ENCODE results near the gene SCN9A. TPM values are rescaled to one million over a fixed set of nuclear protein-coding genes. Genes with fewer than 3 reads are reported as not detected.

Gene SCN9A
- total RNA-seq, 1 donor from 2014 or later = 25.5 TPM

DNA sequence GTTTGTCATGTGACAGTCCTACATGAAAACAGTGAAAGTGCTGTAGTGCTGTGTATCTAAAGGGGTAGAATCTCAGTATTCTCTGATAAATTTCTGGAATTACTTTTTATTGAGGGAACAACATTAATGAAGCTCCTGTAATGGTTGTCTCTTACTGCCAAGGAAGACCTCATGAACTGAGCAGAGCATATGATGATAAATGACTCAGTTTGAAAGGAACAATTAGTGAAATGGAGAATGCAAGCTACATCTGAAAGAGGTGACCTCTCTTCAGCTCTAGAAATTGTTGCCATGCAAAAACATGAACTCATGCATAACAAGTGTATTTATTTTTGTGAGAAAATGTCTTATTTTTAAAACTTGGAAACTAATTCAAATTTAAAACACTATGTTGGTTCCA, 93.6 kb downstream of the SCN9A start:
- intact Hi-C loops (cut with DNase I) = no loop called here
- DNase-seq (ENCODE audit: low spot score) (no peak), ATAC-seq (no peak)

DNA sequence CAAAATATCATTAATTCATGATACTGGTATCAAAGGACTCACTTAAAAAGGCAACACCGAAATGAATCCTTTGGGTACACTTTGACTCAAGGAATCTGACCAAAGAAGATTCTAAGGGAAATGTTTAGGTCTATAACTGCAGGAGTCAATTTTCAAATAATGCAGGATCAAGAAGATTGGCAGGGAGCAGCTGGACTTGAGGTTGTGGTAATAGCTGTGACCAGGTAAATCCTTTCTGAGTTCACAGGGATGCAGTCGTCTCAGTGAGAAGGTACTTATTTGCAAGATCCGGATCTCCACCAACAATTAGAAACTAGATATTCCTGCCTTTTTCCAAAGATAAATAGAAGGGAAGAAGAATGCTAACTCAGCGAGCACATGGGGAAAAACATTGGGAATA, 96.9 kb downstream of the SCN9A start:
- ATAC-seq = no peak
- no peak for DNase-seq (ENCODE audit: low spot score)

DNA sequence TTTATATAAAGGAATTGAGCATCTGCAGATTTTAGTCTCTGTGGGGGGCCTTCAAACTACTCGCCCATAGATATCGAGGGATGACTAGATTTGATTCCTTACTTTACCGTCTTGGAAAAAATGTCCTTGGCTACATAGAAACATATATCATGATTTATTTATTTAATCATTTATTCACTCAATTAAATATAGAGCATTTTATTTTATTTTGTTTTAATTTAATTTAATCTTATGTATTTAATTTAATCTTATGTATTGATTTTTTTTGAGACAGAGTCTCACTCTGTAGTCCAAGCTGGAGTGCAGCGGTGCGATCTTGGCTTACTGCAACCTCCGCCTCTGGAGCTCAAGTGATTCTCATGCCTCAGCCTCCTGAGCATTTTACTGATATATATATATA, 105.4 kb downstream of the SCN9A start:
- intact Hi-C loops (cut with DNase I) = no loop called here
- ATAC-seq = no peak

More for the DNA sequence above, 96.9 kb downstream of the SCN9A start:
- intact Hi-C loops (cut with DNase I) = no loop called here

DNA sequence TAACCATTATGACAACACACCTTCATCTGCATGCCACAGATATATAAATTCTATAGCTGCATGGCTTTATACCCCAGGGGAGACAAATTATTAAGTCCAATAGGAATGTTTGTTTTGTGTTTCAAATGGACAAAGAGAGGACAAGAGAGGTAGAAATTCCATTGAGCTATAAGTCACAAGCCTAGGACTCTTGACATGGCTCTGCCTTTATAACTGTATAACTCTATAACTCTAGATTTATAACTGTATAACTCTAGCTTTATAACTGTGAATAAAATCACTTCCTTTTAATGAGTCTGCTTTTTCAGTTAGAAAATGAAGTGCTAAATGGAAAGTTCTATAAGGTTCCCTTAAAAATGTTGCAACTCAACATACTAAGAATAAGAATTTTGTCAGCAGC, 106.4 kb downstream of the SCN9A start:
- ATAC-seq (no peak), DNase-seq (ENCODE audit: low spot score) (no peak)
- intact Hi-C loops (cut with DNase I) = no loop called here

More for the DNA sequence above, 105.4 kb downstream of the SCN9A start:
- no peak for DNase-seq (ENCODE audit: low spot score)

DNA sequence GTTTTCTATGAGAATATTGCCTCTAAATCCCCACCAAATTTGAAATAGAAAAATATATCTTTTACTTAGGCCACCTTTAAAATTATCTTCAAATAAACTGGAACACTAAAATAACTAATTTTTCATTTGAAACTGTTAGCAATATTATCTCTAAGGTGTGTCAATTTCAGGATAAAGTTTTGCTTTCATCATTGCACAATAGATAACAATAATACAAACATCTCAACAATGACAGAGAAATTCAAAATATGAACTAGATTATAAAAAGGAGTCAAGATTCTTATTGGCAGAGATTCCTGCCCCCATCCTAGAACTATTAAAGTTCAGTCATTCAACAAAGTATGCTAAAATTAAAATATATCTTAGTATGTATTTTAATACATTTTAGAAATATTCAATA, 117.9 kb downstream of the SCN9A start:
- ATAC-seq = no peak
- no peak for DNase-seq (ENCODE audit: low spot score)
- intact Hi-C loops (cut with DNase I) = no loop called here

DNA sequence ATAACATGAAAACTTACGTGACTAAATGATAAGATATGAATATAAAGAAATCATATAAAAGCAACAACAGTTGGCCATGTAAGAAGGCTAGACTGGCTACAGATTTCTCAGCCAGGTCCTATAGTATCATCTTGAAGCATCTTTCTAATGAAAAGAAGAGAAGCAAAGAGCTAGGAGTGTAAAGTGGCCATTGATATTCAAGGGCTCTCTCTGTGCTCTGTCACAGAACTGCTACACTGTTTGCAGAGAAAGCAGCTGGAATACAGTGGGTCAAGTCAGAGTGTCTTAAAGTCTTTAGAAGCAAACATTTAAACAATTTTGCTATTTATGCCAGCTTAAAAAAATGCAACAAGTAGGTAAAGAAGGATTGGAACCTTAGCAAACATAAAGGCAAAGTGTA, 118.8 kb downstream of the SCN9A start:
- DNase-seq (ENCODE audit: low spot score) (no peak), ATAC-seq (no peak)
- intact Hi-C loops (cut with DNase I) = no loop called here

DNA sequence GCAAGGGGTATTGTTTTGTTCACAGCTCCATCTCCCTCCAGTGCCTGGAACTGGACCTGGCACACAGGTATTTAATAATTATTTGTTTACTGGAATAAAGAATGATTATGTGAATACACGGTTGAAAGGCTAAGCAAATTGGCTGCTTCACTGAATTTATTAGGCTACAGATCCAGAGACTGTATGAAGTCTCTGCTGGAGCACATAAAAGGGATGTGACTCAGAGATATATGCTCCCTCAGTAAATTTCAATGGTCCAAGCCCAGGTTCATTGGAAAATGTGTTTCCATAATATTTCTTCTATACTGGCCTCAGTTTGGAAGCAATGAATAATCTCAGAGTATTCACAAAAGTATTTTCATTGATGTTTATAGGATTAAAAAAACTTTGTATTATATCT, 126.4 kb downstream of the SCN9A start:
- ATAC-seq (no peak), DNase-seq (ENCODE audit: low spot score) (no peak)
- intact Hi-C loops (cut with DNase I) = no loop called here

DNA sequence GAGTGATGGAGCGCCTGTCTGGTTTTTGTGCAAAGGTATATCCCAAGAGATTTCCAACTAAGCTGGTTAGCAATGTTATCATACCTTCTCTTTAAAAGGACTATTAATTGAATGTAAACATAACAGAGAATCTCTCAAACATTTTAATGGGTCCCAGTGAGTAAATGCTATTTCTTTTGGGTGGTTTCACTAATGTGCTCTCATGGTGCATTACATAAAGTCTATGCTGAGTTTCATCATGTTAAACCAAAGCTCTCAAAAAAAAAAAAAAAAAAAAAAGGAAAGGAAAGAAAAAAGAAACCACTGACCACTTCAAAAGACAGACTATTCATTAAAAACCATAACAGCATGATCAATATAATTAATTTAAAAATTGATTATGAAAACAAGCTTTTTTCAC, 128.8 kb downstream of the SCN9A start:
- ATAC-seq = no peak
- no peak for DNase-seq (ENCODE audit: low spot score)
- intact Hi-C loops (cut with DNase I) = no loop called here

DNA sequence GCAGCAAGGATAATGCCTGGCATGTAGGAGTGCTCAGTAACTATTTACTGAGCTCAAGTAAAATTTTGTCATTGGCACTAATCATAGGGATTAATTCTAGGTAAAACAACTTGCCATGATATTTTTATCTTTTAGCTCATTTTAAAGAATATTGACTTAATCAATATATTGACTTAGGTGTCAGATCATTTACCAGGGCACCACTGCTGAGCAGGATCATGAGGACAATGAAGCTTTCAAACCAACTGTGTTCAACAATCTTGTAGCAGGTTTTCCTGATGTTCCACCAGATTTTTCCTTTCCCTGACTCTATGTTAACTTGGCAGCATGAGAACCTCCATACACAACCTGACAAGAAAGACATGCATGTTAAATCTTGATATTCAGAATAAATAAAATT, 133.4 kb downstream of the SCN9A start:
- ATAC-seq = no peak
- intact Hi-C loops (cut with DNase I) = no loop called here
- DNase-seq (ENCODE audit: low spot score) = no peak

DNA sequence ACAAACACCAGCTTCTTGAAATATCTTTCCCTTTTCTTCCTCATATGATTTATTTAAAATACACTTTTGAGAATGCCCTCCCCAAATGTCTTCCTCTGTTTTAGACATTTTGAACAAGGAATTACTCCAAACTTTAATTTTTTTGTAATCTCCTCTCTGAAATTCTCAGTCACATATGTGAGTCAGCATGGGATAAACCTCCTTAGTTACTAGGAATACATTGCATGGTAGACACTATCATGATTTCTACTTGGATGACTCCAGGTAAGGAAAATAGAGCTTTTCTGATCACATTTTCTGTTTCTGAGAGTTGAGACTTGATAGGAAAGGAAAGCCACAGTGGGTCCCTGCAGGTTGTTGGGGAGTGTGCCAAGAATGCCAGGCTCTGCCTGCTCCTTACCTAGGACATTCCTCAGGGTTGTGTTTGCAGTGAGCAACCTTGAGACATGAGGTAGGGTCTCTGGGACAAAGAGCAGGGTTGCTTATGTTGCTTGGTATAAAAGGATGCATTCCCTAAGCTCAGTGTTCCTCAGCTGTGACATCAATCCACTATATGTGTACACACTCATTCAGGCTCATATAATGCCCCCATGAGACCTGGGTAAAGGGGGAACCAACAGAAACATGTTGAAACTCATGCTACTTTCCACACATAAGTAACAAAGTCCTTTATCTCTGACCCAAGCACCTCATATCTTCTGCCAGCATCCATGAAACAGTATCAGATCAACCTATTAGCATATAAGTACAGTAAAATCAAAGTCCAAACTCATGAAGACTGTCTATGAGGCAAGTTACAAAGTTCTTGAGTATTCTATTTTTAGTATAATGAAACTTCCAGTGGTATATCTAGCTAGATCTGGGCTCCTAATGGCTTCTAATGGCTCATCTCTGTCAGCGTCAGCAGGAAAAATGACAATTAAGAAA, 135.1 kb downstream of the SCN9A start:
- ATAC-seq (no peak), DNase-seq (ENCODE audit: low spot score) (no peak)
- intact Hi-C loops (cut with DNase I) = no loop called here

DNA sequence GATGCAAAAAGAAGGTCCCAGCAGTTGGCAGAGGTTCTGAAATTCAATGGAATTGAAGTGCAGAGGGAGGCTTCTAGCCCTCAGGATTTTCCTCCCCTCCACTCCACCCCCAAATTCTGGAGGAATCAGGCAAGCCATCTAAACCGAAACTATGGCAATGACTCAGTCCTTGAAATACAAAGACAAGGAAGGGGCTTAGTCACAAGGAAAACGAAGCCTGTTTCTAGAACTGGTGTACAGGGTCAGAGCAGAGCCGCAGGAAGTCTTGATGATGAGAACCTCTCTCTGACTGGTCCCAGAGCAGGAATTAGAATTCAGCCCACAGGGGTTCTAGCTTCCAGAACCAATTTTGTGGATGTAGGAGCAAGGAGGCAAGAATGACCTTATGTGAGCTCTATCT, 136.2 kb downstream of the SCN9A start:
- intact Hi-C loops (cut with DNase I) = no loop called here
- DNase-seq (ENCODE audit: low spot score) (no peak), ATAC-seq (no peak)

DNA sequence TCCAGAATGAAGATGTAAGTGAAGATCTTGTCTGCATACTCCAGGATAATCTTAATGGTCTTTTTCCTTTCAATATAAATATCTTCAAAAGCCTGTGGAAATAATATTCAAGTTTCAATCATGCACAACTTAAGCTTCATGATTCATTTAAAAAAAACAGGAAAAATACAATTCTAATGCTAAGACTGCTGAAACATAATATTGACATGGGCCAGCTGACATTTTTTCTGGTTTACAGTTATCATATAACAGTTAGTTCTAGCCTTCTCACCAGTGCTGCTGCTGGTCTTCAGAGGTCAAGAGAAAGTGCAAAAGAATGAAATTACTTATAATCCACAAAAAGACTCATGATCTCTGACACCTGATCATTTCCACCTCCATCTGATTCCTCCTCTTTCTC, 137.6 kb downstream of the SCN9A start:
- ATAC-seq = no peak
- intact Hi-C loops (cut with DNase I) = no loop called here
- no peak for DNase-seq (ENCODE audit: low spot score)

DNA sequence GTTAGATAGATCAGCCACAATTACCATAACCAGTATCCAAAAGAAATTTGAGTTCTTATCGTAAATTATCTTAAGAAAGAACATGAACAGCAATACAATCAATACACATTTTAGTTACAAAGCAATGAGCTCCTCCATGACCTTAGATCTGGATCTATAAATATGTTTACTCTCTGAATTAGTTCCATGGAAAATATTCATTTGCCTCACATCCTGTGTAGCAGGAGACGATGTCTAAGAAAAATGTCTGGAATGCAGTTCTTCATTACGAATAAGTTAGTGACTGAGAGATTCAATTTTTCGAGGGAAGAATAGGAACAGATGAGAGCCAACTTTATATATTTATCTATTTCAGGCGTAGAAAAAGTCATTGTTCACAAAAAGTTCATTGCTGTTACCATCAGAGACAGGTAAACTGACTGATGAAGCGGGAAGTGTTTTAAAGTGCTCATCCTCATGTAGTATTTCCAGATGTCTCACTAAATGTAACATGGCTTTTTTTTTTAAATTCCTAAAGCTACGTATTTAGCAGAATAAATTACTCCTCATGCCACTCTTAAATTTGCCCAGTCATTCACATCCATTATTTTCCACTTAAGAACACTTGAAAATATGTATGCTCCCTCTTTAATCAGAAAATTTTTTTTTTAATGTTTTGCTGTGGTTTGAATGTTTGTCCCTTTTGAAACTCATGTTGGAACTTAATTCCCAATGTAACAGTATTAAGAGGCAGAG, 141.5 kb downstream of the SCN9A start:
- intact Hi-C loops (cut with DNase I) = no loop called here
- no peak for ATAC-seq
- no peak for DNase-seq (ENCODE audit: low spot score)

DNA sequence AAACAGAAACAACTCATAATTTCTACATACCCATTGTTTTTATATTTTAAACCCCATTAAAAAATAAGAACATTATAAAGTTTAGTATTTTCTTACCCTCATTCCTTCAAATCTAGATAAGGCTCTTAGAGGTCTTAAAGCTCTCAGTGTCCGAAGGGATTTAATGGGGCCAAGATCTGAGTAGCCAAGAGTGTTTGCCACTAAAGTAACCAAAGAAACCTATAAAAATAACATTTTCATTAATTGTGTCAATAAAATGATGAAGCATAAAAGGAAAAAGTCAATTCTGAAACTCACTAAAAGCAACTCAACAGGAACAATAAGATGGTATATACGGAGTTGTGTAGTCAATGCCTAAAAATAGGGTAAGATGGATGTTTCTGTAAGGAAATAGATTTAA, 142.5 kb downstream of the SCN9A start:
- intact Hi-C loops (cut with DNase I) = no loop called here
- DNase-seq (ENCODE audit: low spot score) = no peak
- no peak for ATAC-seq

DNA sequence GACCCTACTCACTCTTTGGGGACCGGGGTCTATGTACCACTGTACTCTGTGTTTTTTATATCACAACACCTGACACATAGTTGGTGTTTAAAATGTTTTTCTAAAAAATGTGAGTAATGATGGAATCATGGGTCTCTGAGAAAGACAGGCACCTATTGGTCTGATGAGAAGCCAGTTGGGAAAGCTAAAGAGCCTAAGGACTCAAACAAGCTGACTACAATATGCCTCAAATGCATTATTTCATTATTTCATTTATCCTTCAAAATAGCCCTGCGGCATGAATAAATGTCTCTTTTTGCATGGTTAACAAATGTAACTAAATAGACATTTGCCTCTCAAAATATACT, 145.0 kb downstream of the SCN9A start:
- intact Hi-C loops (cut with DNase I) = no loop called here
- DNase-seq (ENCODE audit: low spot score) = no peak
- ATAC-seq = no peak

DNA sequence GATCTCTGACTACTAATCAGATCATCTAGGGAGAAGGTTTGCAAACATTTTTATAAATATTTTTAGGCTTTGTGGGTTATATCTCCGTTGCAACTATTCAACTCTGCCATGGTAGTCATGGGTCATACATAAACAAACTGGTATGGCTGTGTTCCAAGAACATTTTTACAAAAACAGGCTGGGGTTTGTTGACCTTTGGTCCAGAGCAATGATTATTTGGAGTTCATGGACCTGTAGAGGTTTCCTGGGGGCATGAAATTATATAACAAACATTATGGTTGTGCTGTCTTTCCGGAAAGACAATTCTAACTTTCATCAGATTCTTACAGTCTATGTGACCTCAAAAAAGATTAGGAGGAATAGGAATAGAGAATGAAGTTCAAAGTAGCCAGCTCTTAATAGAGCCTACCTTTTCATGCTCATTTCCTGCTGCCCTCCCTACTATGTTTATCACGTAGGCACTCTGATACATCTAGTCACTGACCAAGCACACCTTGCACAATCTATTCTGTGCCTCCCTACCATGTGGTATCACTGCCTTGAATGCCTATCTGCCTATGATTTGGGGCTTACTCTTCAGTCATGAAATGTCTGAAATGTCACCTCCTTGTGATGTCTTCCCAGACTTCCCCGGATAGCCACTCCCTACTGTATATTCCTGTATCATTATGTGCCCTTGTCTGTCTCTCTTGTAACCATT, 145.6 kb downstream of the SCN9A start:
- intact Hi-C loops (cut with DNase I) = no loop called here
- DNase-seq (ENCODE audit: low spot score) (no peak), ATAC-seq (no peak)

DNA sequence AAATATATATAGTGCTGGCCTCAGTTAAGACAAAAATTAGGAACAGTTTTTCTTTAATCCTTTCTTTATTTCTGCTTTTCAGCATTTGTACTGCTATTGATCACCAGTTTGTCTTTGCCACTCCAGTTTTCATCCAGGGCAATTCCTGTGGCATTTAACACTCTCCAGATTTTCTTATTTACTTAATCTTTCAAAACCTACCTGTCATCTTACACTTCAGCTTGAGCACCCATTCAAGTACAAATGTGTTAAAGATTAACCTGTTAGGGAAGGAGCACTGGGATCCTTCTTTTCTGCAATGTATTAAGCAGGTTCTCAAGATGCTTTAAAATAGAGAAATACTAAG, 146.1 kb downstream of the SCN9A start:
- ATAC-seq (no peak), DNase-seq (ENCODE audit: low spot score) (no peak)
- intact Hi-C loops (cut with DNase I) = no loop called here

DNA sequence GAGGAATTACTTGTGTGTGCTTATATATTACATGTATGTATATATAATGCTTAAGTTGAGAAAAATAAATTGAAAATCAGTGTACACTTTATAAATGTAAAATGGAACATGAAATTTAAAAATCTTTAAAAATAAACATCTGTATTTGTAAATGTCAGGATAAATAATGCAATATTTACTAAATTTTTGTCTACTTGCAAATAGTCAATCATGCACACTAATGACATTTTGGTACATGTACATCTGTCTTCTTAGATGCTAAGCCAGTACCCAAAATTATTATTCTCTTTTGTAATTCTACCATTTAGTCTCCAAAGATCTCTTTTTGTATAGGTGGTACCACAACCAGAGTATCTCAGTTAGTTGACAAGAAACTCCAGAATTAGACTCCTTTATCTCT, 151.5 kb downstream of the SCN9A start:
- DNase-seq (ENCODE audit: low spot score) (no peak), ATAC-seq (no peak)
- intact Hi-C loops (cut with DNase I) = no loop called here

DNA sequence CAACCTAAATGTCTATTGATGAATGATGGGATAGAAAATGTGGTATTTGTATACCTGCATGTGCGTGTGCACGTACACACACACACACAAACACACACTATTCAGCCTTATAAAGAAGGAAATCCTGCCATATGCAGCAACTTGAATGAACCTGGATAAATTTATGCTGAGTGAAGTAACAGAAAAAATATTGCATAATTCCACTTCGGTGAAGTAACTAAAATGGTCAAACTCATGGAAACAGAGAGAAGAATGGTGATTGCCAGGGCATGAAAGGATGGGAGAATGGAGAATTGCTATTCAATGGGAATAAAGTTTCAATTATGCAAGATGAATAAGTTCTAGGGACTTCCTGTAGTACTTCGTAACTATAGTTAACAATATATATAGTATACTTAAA, 152.4 kb downstream of the SCN9A start:
- intact Hi-C loops (cut with DNase I) = no loop called here

DNA sequence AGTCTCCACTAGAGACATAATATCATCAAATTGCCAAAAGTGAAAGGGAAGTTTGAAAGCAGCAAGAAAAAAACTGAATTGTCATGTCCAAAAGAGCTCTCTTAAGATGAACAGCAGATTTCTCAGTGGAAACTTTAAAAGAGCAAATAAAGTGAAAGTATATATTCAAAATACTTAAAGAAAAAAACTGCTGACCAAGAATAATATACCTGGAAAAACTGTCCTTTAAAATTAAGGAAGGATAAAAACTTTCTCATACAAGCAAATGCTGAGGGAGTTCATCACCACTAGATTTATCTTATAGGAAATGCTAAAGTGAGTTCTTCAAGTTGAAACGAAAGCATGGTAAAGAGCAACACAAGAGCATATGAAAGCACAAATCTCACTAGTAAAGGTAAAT, 164.7 kb downstream of the SCN9A start:
- DNase-seq (ENCODE audit: low spot score) (no peak), ATAC-seq (no peak)
- intact Hi-C loops (cut with DNase I) = no loop called here

More for the DNA sequence above, 152.4 kb downstream of the SCN9A start:
- DNase-seq (ENCODE audit: low spot score) = no peak
- no peak for ATAC-seq

Measured in sciatic nerve (tissue), 2 donors.